Inflammatory macrophage treated with lipopolysaccharide for 4 hours (primary cell): ENCODE results near the gene SAP25.
"Not testable (repeated sequence)": the region's sequence is repeated elsewhere in the genome, so short reads cannot be mapped to it uniquely, and the experiment has no call there.

Experiments used
- DNase-seq: peaks from one replicate; pipeline ENCODE4 v3.0.0-alpha.2; 2020

The SAP25 gene

GRCh38 chr7:100575206-100575631, 1.5 kb upstream of the SAP25 start:
- no peak for DNase-seq

DNA sequence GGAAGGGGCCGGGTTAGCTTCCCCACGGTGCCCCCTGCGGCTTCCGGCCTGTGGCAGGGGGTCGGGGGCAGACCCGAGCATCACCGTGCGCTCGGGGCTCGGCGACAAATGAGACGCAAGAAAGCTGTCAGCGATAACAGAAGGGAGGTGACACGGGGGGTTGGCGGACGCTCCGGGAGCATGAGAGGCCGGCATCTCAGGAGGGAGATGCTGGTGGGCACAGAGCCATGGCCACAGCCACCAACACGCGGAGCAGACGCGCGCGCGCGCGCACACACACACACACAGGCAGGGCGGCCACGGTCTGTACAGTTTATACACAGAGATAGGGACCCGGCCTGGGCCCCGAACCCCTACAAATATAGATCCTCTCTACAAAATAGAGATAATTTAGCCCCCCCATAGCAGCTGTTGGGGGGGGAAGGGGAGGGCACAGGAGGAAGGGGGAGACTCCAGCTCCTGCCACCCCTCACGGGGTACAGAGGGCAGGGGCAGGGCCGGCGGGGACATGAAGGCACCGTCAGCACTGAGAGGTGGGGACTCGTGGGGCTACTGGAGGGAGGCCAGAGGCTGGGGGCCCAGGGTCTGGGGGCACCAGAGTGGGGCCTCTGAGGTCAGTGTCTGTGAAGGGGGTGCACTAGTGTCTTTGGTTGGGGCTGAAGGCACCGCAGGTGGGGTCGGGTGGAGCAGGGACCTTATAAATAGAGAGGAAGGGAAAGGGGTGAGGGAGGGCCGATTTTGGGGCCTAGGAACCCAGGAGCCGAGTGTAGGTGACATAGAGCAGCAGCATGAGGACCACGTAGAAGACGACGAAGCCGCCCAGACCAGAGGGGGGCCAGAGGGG, 884 bp upstream of the SAP25 start:
- no peak for DNase-seq

DNA sequence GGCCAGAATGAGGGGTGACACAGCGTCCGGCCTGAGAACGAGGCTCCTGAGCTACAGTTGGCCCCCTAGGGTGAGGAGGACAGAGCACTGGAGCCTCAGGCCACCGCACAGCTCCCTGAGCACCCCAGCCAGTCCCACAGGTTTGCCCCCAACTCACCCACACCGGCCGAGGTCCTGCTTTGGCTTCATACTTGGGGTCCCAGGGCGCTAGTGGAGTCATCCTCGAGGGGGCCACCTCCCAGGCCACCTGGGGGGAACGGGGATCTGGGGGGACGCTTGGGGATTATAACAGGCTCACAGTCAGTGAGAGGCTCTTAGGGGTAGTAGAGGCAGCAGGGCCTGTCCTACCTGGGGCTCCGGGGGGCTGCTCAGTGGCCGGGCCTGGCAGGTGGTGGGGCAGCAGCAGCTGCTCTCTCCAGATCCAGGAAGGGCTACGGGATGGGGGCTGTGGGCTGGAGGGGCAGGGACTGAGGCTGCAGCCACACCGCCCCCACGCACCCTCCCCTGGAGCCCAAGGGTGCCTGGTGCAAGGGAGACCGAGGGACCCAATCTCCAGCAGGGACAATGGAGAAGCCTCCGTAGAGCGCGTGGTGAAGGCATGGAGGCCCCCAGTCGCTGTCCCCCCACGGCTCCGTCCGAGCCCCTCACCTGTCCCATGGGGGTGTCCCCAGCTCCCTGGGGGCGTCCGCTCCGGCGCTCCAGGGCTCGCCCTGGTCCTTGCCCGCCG, 588 bp downstream of the SAP25 start:
- DNase-seq = no peak

DNA sequence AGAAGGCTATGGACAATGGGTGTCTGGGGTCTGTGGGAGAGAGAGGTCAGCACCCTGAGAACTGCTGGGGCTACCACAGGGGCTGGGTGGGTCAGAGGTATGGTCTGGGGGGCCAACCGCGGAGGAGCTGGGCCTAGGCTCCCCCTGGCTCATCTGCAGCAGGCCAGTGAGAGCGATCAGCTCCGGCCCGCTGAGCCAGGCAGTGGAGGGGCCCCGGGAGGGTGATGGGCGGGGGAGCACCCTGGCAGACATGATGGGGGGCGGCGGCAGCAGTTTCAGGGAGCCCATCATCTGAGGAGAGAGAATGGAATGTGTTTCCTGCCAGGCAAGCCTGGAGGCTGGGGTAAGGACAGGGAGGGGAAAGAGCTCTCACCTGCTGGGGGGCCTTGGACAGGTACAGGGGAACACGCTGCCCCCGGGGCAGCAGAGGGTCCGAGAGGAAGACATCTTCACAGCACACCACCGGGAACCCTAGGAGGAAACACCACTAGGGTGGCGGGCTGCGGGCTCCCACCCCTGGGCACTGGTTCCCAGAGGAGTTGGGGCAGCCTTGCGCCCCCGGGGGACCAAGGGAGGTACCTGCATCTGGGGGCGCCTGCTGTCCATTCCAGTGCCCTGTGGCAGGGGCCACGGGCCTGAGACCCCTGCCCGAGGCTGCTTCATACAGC, 1.3 kb downstream of the SAP25 start:
- DNase-seq = no peak

DNA sequence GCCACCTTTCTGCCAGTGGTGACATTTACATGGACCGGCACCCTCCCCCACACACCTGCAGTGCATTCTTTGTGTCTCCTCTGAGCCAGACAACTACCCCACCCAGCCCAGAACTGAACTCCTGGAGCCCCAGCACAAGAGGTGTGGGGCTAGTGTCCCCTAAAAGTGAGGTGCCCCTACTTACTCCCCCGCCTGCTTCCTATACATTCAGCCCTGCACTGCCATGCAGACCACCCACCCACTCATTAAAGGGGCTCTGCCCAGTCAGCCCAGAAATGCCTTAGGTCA, 1.9 kb downstream of the SAP25 start:
- no peak for DNase-seq

GRCh38 chr7:100570954-100571828, 2.5 kb downstream of the SAP25 start:
- DNase-seq = no peak

- peak; percentile 56 for DNase-seq
These were observed 4.5 kb downstream of the SAP25 start for GRCh38 chr7:100568896-100569844.

- no peak for DNase-seq
These were observed 5.4 kb downstream of the SAP25 start for GRCh38 chr7:100568176-100568895.

DNA sequence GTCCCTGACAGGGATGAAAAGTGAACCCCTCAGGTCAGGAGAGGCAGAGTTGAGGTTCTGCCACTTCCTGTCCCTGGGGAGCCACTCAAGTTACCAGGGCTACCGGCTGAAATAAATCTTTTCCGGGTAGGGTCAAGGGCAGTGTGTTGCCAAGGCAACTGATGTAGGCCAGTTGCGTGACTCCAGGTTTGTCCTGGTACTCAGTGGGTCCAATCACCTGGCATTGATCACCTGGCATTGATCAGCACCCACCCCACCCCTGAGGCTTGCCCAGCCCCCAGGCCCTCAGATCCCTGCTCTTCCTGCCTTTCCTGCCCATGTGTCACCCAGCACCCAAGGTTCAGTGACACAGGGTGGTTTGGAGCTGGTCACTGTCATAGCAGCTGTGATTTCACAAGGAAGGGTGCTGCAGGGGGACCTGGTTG, 5.9 kb downstream of the SAP25 start:
- no peak for DNase-seq

GRCh38 chr7:100567031-100567730, 6.5 kb downstream of the SAP25 start:
- no peak for DNase-seq

DNA sequence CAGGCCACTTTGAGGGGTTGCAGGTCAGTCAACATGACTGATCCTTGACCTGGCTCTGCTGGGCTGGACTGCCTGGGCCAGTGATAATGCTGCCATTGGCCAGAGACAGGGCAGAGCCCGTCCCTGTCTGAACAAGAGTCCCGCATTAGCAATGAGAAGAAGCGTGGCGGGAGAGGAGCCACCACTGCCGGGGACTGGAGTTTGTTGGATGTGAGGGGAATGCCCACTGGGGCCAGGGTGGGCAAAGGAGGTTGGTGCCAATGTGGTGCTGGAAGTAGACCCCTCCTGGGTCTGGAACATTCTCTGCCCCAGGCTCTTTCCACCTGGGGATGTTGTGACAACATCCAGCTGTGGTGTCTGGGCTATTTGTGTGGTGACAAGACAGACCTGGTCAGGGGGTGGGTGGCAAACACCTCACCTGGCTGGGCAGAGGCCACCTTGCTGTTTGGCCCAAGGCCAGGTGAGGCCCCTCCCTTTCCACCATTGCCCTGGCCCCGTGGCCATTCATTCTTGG, 7.6 kb downstream of the SAP25 start:
- no peak for DNase-seq

GRCh38 chr7:100565133-100565571, 8.5 kb downstream of the SAP25 start:
- DNase-seq = no peak

DNA sequence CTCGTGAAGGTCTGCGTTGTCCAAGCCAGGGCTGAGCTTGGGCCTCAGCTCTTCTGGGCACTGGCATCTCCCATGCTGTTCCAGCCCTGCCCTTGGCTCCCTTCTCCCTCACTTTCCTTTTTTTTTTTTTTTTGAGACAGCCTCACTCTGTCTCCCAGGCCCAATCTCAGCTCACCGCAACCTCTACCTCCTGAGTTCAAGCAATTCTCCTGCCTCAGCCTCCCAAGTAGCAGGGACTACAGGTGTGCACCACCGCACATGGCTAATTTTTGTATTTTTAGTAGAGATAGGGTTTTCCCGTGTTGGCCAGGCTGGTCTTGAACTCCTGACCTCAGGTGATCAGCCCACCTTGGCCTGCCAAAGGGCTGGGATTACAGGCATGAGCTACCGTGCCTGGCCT, 9.3 kb downstream of the SAP25 start:
- DNase-seq = not testable (repeated sequence)

DNA sequence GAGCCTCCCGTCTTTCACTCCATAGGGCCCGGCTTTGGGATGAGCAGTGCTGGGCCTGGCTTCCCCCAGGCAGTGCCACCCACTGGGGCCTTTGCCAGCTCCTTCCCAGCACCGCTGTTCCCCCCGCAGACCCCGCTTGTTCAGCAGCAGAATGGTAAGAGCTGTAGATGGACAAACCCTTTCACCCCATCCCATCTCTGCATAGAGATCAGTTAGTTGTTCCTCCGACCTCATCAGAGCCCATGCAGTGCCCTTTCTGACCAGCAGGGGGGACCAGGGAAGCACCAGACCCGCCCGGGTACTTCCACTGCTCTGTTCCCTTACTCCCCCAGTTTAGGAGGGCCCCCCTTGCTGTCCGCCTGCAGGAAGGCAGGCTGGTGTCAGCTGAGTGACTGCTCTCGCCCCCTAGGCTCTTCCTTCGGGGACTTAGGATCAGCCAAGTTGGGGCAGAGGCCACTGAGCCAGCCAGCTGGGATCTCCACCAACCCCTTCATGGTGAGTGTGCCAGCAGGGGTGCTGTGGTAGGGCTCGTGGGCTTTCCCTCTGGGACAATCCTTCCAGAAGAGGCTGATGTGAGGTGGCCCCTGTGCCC, 9.8 kb downstream of the SAP25 start:
- peak; percentile 68 for DNase-seq

DNA sequence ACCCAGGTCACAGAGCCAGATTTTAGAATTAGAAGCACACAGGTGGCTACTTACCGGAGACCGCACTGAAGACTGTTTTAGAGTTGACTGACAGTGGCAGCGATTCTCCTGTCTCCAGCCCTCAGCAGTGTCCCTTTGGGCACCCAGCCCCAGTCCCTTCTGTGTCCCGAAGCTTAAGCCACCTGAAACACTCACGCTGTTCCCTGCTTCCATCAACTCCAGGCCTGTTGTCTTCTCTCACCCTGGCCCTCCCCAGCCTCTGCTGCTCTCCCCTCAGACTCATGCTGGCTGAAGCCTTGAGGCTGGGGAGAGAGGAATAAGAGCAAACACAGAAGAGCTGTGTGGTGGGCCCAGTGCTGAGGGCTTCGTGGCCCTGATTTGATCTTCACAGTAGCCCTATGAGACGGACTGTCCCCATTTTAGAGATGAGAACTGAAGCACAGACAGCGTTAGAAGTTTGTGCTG, 10.6 kb downstream of the SAP25 start:
- DNase-seq = no peak

DNA sequence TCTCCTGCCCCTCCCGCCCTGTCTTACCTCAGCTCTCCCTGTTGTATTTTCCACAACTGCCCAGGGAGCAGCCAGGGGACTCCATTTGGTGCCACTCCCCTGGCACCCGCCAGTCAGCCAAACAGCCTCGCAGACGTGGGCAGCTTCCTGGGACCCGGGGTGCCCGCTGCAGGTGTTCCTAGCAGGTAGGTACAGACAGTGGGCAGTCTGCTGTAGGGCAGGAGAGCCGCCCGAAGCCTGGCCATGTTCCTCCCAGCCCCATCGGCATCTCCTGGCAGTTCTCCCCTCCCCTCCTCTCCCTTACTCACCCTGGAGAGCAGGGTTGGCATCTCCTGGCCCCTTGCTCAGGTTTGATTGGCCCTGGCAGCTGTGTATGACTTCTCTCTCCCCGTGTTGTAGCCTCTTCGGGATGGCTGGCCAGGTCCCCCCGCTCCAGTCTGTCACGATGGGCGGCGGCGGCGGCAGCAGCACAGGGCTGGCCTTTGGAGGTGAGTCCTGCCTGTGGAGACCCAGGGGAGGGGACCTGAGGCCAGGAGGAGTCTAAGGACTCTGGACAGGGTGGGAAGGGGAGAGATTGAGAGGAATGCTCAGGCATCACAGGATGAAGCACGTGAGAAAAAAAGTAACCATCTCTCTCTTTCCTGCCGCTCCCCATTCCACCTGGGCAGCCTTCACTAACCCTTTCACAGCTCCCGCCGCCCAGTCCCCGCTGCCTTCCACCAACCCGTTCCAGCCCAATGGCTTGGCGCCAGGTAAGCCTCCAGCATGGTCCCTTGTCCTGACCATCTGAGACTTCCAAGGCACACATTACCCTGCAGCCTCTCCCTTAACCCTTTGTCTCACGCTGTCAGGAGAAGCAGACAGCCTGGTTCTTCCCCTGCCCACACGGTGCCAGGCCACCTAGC, 11.3 kb downstream of the SAP25 start:
- no peak for DNase-seq

DNA sequence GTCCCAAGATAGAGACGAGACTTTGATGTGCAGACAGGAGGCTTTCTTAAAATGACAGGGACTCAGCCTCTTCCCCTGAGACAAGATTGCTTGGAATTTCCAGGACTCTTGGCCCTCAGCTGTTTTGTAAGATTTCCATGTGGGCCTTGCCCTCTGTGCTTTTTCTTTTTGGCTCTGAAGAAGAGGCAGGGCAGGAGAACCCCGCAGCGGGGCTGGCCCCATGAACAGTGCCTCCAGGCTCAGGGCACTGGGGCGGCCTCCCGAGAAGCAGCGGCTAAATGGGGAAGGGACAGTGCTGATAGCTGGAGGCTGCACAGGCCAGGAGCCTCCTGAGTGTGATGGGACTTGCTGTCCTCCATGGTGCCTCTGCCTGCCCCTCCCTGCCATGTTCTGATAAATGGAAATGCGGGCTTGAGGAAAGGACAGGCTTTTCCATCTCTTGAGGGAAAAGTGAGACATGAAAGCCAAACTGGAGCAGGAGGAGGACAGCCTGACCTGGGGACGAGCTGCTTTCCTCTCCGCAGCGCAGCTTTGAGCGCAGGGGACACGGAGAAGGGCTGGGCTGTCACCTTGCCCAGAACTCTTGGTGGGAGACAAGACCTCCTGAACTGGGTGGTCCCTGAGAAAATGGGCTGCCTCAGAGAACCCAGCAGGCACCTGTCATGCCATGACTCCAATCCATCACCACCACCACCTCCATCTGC, 12.1 kb downstream of the SAP25 start:
- no peak for DNase-seq

DNA sequence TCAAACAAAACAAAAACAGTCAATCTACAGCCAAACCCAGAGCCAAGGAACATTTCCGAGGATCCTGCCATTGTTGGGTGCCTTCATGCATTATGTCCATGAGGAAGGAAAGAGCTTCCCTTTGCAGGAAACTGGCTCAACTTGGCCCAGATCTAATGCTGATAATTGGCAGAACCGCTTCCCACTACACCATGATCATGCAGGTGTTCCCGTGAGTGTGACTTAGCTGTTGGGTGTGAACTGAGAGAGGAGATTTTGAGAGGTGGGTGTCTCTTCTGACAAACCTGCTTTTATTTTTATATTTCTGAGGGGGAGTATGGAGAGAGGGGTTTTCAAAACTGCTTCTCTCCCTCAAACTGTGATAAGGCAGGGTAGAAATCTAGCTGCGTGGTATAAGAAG, 14.6 kb downstream of the SAP25 start:
- DNase-seq = no peak
